Skin epidermis (tissue), 12 donors: ENCODE results near the gene ORAI2.
"Not testable (repeated sequence)": the region's sequence is repeated elsewhere in the genome, so short reads cannot be mapped to it uniquely, and the experiment has no call there.

Source experiments
- H3K27ac ChIP-seq, 21 experiments: fragments of 200-600 bp; sonication (generic) in 11 of 21; one replicate each; pipeline ENCODE4 v1.5.0; 2020; ENCODE audit warnings: mild to moderate bottlenecking in 3 of 21, inconsistent platforms in 2 of 21, moderate library complexity in 2 of 21
- H3K4me3 ChIP-seq, 7 experiments: fragments of 200-600 bp; sonication (generic) in 2 of 7; one replicate each; pipeline ENCODE4 v1.5.0; 2020; ENCODE audit warnings: inconsistent platforms in 2 of 7, mild to moderate bottlenecking in 2 of 7, moderate library complexity in 1 of 7

Gene ORAI2

DNA sequence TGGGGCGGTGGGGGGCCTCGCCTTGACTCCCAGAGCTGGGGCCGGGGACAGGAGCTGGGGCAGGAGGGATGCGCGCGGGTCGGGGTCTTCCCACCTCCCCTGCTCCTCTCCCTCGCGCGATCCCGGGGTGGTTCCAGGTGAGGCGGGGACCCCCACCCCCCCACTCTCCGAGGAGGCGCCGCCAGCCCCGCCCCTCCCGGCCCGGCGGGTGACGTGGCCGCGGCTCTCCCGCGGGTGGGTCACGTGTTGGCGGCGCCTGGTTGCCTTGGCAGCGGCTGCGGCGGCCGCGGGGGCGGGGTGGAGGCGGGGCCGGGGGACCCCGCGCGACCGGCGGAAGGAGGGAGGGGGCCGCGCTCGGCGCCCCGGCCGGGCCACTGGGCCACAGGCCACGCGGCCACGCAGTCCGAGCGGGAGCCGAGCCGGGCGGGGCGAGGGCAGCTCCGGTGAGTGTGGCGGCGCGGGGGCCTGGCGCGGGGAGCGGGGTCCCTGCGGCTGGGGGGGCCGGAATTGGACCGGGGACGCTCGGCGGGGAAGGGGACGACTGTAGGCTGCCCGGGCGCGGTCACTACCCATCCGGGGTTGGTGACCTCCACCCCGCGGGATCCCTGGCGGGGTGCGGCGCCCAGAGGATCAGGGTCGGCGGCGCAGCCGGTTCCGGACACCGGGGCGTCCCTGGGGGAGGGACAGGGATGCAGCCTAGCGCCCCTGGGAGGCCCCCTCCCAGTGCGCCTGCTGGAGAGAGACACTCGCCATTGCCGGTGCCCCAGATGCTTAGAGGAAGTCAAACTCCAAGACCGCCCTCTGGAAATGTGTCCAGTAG lies at the start of gene ORAI2:
Gene ORAI2 (plus strand): TSS at position 357 of the 820 bp plus-strand sequence. CDS start 5,382 bp downstream, outside the sequence.
- H3K4me3 ChIP-seq, result peak within 1 kb of the TSS; percentile 80 to 91 (median 82)
- H3K27ac ChIP-seq, result peak within 1 kb of the TSS; percentile 52 to 99 (median 87)

DNA sequence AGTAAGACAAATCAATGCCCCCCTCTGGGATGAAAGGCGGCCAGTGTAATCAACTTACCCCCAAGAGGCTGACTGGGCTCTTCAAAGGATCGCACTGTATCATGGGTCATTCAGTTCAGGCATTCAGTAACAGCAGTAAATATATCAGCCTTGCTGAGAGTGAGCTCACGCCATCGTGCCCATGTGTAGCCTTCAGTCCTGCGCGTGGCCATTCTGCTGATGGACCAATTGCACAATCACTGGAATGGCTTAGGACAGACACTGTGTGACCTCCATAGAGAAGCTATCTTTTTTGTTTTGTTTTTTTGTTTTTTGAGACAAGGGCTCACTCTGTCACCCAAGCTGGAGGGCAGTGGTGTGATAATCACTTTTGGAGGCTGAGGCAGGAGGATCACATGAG lies 46.3 kb upstream of the ORAI2 start:
- no peak overlapping the region for H3K27ac ChIP-seq
- no peak overlapping the region for H3K4me3 ChIP-seq

- no peak overlapping the region for H3K4me3 ChIP-seq
- no peak overlapping the region for H3K27ac ChIP-seq
These were observed 43.6 kb upstream of the ORAI2 start for GRCh38 chr7:102389810-102390209.

DNA sequence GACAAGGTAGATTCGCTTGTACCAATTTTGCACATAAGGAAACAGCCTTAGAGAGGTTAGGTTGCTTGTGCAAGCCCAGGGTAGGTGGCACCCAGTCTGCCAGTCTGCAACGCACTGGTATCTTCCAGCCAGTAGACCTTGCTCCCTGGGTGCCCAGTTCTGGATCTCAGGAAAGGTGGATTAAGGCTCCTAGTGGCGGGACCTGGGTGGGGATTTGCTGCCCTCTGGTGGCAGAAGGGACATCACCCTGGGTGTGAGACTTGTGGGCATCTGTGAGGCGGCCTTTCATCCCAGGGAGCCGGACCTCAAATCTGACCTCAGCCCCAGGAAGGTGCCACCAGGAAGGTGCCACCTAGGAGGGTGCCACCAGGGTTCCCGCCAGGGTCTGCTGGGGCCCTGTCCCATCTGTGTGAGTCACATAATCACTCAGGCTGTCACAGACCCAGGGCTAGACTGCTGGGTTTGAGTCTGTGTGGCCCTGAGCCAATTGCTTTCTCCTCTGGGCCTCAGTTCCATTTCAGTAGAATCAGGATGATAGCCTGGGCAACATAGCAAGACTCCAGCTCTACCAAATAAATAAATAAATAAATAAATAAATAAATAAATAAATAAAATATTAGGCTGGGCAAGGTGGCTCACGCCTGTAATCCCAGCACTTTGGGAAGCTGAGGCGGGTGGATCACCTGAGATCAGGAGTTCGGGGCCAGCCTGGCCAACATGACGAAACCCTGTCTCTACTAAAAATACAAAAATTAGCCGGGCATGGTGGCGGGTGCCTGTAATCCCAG lies 42.5 kb upstream of the ORAI2 start:
- Histone ChIP-seq H3K27ac (no peak overlapping the region), H3K4me3 (no peak overlapping the region)

- no peak overlapping the region for H3K27ac ChIP-seq
- H3K4me3 ChIP-seq, result no peak overlapping the region
These were observed 41.0 kb upstream of the ORAI2 start for GRCh38 chr7:102392330-102392729.

GRCh38 chr7:102393467-102393866 lies 39.9 kb upstream of the ORAI2 start:
- no peak overlapping the region for H3K27ac ChIP-seq
- no peak overlapping the region for H3K4me3 ChIP-seq

DNA sequence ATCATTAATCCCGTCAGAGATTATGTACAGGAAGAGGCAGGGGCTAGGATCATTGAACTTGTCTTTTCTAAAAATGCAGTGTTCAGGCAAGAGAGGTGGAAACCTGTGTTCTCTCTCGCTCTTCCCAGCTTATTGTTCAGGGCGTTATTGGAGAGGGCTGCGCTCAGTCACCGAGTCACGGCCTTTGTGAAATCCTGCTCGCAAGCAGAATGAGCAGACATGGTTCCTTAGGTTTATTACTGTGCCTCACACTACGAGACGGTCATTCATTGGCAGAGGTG lies 37.8 kb upstream of the ORAI2 start:
- H3K4me3 ChIP-seq, result peak overlapping the region; percentile 58 to 95 (median 75)
- H3K27ac ChIP-seq, result peak overlapping the region in 20 of 21 experiments; percentile 71 to 97 (median 92)

- peak within 1 kb of the TSS; percentile 58 to 95 (median 75) for H3K4me3 ChIP-seq
- peak within 1 kb of the TSS in 20 of 21 experiments; percentile 71 to 97 (median 92) for H3K27ac ChIP-seq
These were observed 37.3 kb upstream of the ORAI2 start, which contains the start of gene PRKRIP1 for GRCh38 chr7:102395873-102396709. Gene PRKRIP1 (plus strand): TSS chr7:102396363. CDS start chr7:102396412, 49 bp downstream.

- peak overlapping the region in 20 of 21 experiments; percentile 71 to 97 (median 92) for H3K27ac ChIP-seq
- peak overlapping the region; percentile 58 to 95 (median 75) for H3K4me3 ChIP-seq
These were observed 36.7 kb upstream of the ORAI2 start for GRCh38 chr7:102396710-102397019.

DNA sequence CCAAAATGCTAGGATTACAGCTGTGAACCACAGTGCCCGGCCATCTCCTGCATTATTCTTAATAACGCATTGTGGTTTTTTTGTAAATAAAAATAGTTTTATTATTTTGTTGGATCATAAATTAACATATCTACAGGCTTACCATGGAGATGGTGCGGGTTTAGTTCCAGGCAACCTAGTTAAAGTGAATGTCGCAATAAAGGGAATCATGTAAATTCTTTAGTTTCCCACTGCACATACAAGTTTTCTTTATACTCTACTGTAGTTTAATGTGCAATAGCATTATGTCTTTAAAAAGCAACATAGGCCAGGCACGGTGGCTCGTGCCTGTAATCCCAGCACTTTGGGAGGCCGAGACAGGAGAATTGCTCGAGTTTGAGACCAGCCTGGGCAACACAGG lies 34.8 kb upstream of the ORAI2 start:
- Histone ChIP-seq H3K4me3 (no peak overlapping the region), H3K27ac (no peak overlapping the region)

- Histone ChIP-seq H3K4me3 (no peak overlapping the region), H3K27ac (no peak overlapping the region)
These were observed 33.0 kb upstream of the ORAI2 start for GRCh38 chr7:102400360-102400759.

DNA sequence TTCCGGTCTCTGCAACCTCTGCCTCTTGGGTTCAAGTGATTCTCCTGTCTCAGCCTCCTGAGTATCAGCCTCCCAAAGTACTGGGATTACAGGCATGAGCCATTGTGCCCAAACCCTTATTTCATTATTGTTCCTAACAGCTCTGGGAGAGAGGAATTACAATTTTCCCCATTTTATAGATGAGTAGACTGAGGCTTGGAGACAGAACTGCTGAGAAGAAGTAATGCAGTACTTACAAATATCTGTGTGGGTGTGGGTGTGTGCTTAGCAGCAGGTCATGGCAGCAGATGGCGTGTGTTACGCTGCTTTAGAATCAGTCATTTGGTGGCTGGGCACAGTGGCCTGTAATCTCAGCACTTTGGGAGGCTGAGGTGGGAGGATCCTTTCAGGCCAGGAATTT lies 29.8 kb upstream of the ORAI2 start:
- H3K4me3 ChIP-seq, result no peak overlapping the region
- H3K27ac ChIP-seq, result no peak overlapping the region

GRCh38 chr7:102404005-102404861 lies 29.1 kb upstream of the ORAI2 start:
- no peak overlapping the region for H3K4me3 ChIP-seq
- peak overlapping the region in 1 of 21 experiments; percentile 21 for H3K27ac ChIP-seq

DNA sequence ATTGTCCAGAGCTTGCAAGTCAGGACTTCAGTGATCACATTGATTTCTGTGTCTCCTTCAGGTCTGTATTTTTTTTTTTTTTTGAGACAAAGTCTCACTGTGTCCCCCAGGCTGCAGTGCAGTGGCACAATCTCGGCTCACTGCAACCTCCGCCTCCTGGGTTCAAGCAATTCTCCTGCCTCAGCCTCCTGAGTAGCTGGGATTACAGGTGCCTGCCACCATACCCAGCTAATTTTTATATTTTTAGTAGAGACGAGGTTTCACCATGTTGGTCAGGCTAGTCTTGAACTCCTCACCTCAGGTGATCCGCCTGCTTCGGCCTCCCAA lies 28.6 kb upstream of the ORAI2 start:
- H3K4me3 ChIP-seq, H3K27ac ChIP-seq: not testable (repeated sequence)

DNA sequence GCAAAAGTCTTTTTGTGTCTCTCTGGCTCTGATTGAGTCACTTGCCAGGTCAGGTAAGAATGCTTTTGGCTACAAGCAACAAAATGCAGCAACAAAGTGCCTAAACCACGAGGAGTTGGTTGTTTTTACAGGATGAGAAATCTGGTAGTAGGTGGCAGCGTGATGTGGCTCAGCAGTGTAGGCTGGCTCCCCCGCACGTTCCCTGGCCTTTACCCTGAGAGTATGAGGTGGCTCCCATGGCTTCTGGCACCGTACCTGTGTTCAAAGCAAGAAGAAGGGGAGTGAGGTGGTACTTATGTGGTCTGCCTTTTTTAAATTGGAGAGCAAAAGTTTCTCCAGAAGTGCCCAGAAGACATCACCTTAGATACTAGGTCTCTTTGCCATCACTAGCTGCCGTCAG lies 25.5 kb upstream of the ORAI2 start:
- H3K27ac ChIP-seq, result no peak overlapping the region

GRCh38 chr7:102408530-102408929 lies 24.8 kb upstream of the ORAI2 start:
- not testable (repeated sequence) for H3K4me3 ChIP-seq, H3K27ac ChIP-seq

More for the DNA sequence above, 25.5 kb upstream of the ORAI2 start:
- no peak overlapping the region for H3K4me3 ChIP-seq

DNA sequence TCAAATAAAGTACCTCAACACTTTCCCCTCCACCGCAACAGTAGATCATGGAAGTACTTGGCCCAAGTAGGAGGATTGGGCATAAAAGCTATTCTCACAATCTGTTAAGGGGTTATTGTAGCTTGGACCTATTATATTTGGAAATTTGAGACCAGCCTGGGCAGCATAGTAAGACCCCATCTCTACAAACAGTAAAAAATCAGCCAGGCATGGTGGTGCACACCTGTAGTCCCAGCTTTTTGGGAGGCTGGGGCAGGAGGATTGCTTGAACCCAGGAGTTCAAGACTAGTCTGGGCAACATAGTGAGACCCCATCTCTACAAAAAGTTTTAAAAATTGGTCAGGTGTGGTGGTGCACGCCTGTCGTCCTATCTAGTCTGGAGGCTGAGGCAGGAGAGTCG lies 24.0 kb upstream of the ORAI2 start:
- Histone ChIP-seq H3K4me3 (no peak overlapping the region), H3K27ac (no peak overlapping the region)

GRCh38 chr7:102410123-102410522 lies 23.3 kb upstream of the ORAI2 start:
- no peak overlapping the region for H3K27ac ChIP-seq
- H3K4me3 ChIP-seq, result no peak overlapping the region

DNA sequence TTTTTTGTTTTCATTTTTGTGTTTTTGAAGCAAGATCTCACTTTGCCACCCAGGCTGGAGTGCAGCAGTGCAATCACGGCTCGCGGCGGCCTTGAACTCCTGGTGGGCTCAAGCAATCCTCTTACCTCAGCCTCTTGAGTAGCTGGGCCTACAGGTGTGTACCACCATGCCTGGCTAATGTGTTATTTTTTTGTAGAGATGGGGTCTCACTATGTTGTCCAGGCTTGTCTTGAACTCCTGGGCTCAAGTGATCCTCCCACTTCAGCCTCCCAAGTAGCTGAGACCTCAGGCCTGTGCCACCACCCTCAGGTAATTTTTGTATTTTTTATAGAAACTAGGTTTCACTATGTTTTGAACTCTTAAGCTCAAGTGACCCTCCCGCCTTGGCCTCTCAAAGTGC lies 22.5 kb upstream of the ORAI2 start:
- Histone ChIP-seq H3K4me3 (no peak overlapping the region), H3K27ac (no peak overlapping the region)
